Occipital lobe (tissue), 2 donors: Measurements from ENCODE around the gene SULF2. TPM values are rescaled to one million over a fixed set of nuclear protein-coding genes. Genes with fewer than 3 reads are reported as not detected.
"Not testable (repeated sequence)": the region's sequence is repeated elsewhere in the genome, so short reads cannot be mapped to it uniquely, and the experiment has no call there.

Experiments
- DNase-seq: peaks from one replicate; lab custom pipeline; 2025; lab: John Stamatoyannopoulos, UW
- total RNA-seq: library from RNA; depleted of rRNA; stranded (reverse); fragments of >200 nt; gene quantifications from one replicate; pipeline ENCODE4 v1.2.3, GENCODE V29; 2014

Gene SULF2
- total RNA-seq, result 9.4 TPM

- DNase-seq, result no peak
These were observed at the start of gene SULF2 for GRCh38 chr20:47785311-47785853. Gene SULF2, minus strand, starts transcription at chr20:47785481. Its CDS starts 28,118 bp downstream, at chr20:47757363.

GRCh38 chr20:47831675-47832074, 46.4 kb upstream of the SULF2 start:
- DNase-seq, result not testable (repeated sequence)

DNA sequence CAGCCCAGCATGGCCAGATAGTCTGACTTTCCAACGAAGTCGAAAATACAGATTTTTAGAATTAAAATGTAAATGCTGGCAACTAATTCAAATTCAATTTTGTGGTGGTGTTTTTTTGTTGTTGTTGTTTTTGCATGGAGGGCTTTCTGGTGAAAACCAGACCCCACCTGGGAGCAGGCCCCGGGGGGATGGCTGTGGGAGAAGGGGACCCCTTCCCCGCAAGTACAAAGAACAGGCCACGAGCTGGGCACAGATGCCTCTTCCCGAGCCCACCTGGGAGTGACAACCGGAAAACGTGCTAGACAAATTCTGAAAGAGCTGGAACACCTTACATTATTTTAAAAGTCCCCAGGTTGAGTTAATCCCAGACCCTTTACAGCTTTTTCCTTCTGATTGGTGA, 41.4 kb upstream of the SULF2 start:
- DNase-seq, result not testable (repeated sequence)

DNA sequence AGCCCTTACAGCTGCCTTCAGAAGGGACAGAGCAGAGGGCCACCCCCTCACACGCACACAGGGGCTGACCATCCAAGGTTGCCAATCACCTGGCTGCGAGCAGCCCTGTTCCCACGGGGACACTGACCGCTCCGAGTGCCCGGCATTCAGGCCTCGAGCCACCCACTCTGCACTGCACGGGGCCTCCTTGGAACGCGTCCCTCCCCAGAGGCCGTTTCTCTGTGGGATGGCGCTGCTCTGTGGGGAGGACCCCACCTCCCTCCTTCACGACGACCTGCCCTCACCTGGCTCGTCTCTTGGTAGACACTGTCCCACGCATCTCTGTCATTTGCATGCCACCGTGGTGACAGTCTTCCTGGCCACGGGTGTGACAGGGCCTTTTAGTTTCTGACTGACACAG, 40.7 kb upstream of the SULF2 start:
- not testable (repeated sequence) for DNase-seq

GRCh38 chr20:47825011-47825762, 39.9 kb upstream of the SULF2 start:
- DNase-seq, result no peak

DNA sequence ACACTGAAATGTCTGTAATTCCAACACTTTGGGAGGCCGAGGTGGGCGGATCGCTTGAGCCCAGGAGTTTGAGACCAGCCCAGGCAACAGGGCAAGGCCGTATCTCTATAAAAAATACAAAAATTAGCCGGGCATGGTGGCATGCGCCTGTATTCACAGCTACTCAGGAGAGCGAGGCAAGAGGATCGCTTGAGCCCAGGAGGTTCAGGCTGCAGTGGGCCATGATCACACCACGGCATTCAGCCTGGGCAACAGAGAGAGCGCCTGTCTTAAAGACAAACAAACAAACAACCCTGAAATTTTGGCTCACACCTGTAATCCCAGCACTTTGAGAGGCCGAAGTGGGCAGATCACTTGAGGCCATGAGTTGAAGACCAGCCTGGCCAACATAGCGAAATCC, 38.7 kb upstream of the SULF2 start:
- DNase-seq, result not testable (repeated sequence)

GRCh38 chr20:47821481-47822100, 36.3 kb upstream of the SULF2 start:
- no peak for DNase-seq

DNA sequence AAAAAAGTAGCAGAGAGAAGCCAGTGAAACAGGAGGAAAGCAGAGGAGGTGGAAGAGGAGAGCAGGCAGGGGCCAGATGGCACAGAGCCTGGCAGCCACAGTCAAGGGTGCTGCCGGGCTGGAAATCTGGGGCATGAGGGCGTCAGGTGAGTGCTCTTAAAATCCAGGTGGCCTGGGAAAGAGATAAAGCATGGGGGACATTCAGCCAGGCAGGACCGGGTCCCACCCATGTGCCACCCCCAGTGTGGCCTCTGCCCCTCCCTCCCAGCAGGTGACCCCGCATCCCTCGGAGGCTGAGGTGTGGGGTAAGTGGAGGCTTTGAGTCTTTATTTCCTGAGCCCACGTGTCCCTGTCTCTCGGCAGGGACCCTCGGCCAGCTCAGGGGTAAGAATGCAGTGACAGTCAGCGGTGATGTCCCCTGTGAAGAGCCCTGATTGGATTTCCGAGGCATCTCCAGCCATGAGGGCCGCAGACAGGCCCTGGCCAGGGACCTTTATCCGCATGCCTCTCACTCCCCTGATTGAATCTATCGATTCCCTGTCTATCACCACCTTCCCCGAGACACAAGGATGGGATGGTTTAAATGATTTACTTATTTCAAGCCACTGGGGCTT, 33.8 kb upstream of the SULF2 start:
- no peak for DNase-seq

DNA sequence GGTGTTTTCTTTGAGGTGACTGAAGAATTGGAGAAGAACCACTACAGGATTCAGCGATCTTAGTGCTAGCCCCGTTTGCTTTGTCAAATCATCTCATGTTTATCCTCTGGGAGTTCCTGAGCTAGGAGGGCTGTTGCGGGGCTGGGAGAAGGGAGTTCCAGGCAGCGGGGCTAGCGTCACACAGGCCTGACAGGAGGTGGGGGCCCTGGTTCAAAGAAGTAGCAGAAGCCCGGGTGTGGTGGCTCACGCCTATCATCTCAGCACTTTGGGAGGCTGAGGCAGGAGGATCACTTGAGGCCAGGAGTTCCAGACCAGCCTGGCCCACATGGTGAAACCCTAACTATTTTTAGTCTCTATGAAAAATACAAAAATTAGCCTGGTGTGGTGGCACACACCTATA, 33.2 kb upstream of the SULF2 start:
- DNase-seq, result no peak

DNA sequence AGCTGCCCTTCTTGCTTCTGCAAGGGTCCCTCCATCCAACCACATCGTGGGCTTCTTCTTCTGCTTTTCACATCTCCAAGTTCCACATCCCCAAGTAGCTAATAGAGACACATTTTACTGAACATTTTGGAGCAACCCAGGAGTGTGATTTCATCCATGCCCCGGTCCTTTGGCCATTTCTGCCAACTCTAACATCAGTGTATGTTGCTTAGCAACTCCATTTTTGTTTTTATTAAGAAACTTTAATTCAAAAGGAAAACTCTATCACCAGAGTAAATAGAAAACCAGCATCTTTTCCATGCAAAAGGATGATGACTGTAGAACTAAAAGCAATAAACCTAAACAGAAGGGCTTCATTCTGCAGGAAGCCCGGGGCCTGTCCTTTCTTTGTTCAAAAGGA, 32.7 kb upstream of the SULF2 start:
- DNase-seq, result no peak

GRCh38 chr20:47817573-47817972, 32.3 kb upstream of the SULF2 start:
- DNase-seq, result no peak

- DNase-seq, result no peak
These were observed 31.5 kb upstream of the SULF2 start for GRCh38 chr20:47816487-47817451.

- no peak for DNase-seq
These were observed 30.6 kb upstream of the SULF2 start for GRCh38 chr20:47815866-47816265.

DNA sequence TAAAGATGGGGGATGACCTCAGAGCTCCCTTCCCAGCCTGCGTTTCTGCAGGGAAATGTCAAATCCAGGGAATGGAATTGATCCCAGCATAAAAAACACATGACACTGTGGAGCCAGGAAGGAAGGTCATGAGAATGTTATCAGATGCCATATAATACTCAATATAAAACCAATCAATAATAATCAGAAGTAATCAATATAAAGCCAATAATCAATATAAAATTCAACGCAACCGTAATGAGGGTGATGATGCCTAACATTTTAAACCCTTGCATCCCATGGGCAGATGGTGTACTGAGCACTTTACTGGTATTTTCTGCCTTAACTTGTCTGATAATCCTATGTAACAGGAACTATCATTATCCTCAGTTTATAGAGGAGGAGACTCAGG, 30.1 kb upstream of the SULF2 start:
- no peak for DNase-seq

DNA sequence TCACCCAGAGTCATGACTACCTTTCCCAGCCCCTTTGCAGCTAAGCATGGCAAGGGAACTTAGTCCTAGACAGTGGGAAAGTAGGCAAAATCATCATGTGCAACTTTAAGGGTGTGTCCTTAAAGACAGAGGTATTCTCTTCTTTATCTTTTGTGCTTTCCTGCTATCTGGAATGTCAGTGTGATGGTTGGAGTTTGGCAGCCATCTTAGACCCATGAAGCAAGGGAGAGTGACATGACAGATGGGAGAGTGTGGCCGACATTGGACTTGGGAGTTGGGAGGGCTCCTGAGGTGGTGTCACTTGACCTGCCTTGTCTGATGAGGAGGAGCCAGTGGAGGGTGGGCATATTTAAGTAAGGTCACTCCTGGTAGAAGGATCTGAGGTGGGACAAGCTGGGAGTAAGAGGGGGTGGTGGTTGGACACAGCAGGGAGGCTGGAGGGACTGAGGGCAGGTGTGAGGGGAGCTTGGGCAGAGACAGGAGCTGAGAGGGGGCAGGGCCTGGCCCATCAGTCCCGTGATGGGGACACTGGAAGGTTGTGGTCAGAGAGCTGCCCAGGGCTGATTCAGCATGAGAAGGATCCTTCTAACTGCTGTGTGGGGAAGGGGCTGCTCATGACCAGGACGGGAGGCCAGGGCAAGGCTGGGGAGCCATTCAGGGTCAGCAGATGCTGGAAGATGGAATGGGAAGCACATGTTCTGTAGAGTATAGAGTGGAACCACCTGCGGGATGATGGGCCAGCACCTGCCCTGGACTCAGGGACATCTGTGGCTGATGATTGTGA, 29.5 kb upstream of the SULF2 start:
- DNase-seq, result no peak

GRCh38 chr20:47810721-47811347, 25.6 kb upstream of the SULF2 start:
- DNase-seq, result no peak

GRCh38 chr20:47810116-47810677, 24.9 kb upstream of the SULF2 start:
- DNase-seq, result no peak

DNA sequence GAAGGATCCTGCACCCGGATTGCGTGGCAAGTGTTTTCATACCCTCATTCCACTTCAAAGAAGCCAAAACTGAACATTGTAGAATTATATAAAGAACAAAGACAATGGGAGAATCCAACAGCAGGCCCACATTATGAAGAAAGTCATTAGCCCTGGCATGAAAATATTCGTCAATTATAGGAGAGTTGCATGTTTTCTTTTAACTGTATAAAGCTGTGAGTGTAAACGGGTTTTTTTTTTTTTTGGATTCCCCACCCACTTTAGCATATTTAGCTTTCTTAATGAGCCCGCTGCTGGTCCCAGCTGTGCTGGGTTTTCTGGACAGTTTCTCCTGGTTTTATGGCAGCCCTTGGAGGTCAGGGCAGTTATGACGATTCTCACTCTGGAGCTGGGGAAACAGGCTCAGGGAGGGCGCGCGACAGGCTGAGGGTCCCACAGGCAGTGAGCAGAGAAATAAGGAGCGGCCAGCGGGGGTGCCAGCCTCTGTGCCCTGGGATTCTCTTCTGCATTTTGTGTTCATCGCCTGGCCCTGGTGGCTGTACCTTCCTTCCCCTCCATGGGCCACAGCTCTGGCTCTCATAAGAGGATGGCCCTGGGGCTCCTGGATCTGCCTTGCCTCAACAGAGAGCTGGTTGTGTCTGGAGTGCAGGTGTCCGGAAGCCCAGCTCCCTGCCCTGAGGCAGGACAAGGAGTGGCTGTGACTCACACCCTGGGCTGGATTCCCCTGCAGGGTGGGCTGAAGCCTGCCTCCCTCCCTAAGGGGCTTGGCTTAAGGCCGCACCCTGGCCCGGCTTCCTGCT, 24.1 kb upstream of the SULF2 start:
- DNase-seq, result no peak

DNA sequence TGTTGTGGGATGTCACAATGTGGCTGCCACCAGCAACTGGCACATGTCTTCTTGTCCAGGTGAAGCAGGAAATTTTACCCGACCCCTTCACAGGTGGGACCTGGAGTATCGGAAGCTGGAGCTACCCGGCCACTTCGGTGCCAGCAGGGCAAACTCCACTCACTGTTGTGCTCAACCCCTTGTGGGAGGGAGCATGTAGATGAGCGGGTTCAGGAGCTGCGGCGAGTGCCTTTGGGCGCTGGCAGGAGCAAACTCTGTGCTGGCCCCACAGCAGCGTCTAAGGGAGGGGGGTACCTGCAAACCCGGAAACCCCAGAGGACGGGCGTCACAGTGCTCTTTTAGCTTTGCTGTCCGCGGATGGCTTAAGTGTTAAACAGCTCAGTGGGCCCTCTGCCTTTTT, 20.7 kb upstream of the SULF2 start:
- no peak for DNase-seq
